Lung (tissue), 12 donors: ENCODE data around the gene CCDC82. TPM values are rescaled to one million over a fixed set of nuclear protein-coding genes. Genes with fewer than 3 reads are reported as not detected.

ENCODE experiments used
- ATAC-seq: fragments of 200-7000 bp; cut with Tn5 transposase; one replicate; pipeline ENCODE4 v1.9.1; 2020; ENCODE audit warnings: moderate number of reproducible peaks; ENCODE audit not compliant: insufficient read depth, low FRiP score
- DNase-seq, 3 donors: peaks; one replicate each; pipeline ENCODE4 v3.0.0-alpha.2; 2013 to 2017
- H3K27ac ChIP-seq, 2 donors: one replicate each; pipeline ENCODE4 v1.5.1; 2013; ENCODE audit warnings: mild to moderate bottlenecking in 2 of 2, moderate library complexity in 2 of 2, control low read depth in 1 of 2, inconsistent platforms in 1 of 2, low read depth in 1 of 2, low read length in 1 of 2
- H3K27me3 ChIP-seq, 3 donors: one replicate each; pipeline ENCODE4 v1.5.1; 2013; ENCODE audit warnings: low read length in 2 of 3; ENCODE audit not compliant: control insufficient read depth in 3 of 3, insufficient read depth in 3 of 3
- H3K36me3 ChIP-seq, 4 donors: one replicate each; pipeline ENCODE4 v1.5.1; 2013; ENCODE audit warnings: low read length in 4 of 4, mild to moderate bottlenecking in 1 of 4, moderate library complexity in 1 of 4; ENCODE audit not compliant: control insufficient read depth in 4 of 4, insufficient read depth in 4 of 4
- H3K4me1 ChIP-seq, 5 donors: one replicate each; pipeline ENCODE4 v1.5.1; 2013; ENCODE audit warnings: low read length in 5 of 5, mild to moderate bottlenecking in 2 of 5, moderate library complexity in 1 of 5; ENCODE audit not compliant: control insufficient read depth in 5 of 5, insufficient read depth in 5 of 5
- H3K4me3 ChIP-seq: one replicate; pipeline ENCODE4 v1.5.1; 2013; ENCODE audit warnings: mild to moderate bottlenecking, control low read depth, moderate library complexity
- H3K9ac ChIP-seq, 2 donors: one replicate each; pipeline ENCODE4 v1.5.1; 2013; ENCODE audit warnings: low read length in 2 of 2, control low read depth in 1 of 2; ENCODE audit not compliant: insufficient read depth in 1 of 2
- H3K9me3 ChIP-seq, 4 donors: one replicate each; pipeline ENCODE4 v1.5.1; 2013; ENCODE audit warnings: low read length in 3 of 4, mild to moderate bottlenecking in 1 of 4, moderate library complexity in 1 of 4; ENCODE audit not compliant: control insufficient read depth in 4 of 4, insufficient read depth in 3 of 4
- CTCF ChIP-seq: IDR thresholded peaks from 2 replicates; pipeline ENCODE4 v1.5.1; 2012; ENCODE audit warnings: mild to moderate bottlenecking; ENCODE audit errors: control extremely low read depth, extremely low read depth
- WGBS, 2 donors: extraction: QIAGEN DNeasy Blood & Tissue Kit; methylation state at CpG; one replicate each; pipeline ENCODE4 v1.1.7; 2013; 5-methylcytosine and 5-hydroxymethylcytosine counted together
- polyA plus RNA-seq, 2 donors: library from polyadenylated mRNA; stranded (reverse); fragments of 200-250 nt; gene quantifications; one replicate each; pipeline ENCODE4 v1.2.1, GENCODE V29; 2013
- total RNA-seq, 2 donors: library from RNA; depleted of rRNA in 1 of 2; stranded (reverse); fragments of >200 nt in 1 of 2; gene quantifications; one replicate each; pipeline ENCODE4 v1.2.1, GENCODE V29; 2014 to 2021
- donor health status: control.
- donor health status: control.
- donor health status: Bipolar disorder and iron deficiency.
- donor health status: healthy.
- donor health status: DM: yes; HTN: yes; CAD: no.

Gene CCDC82
- total and polyA plus RNA-seq, 4 donors: 16.4 to 46.9 (median 29.2) TPM

- peak overlapping the region in 1 of 2 donors; percentile 69 for H3K27ac ChIP-seq
- H3K4me1 ChIP-seq: peaks cover 13 to 49% (median 35%) of the 10 kb centered on the region in 5 donors
- peaks cover 0 to 5% (median under 1%) of the 10 kb centered on the region in 4 donors for H3K36me3 ChIP-seq
- ATAC-seq (no peak), DNase-seq (no peak)
- H3K4me3 ChIP-seq: no peak overlapping the region
- no peak overlapping the region for H3K9ac ChIP-seq
- H3K27me3 ChIP-seq: no peaks in the 10 kb centered on the region
- no peak for TF ChIP-seq CTCF
- WGBS, 2 donors: 76 to 85% methylated on average over 3 of the region's 3 CpGs
- H3K9me3 ChIP-seq: no peaks in the 10 kb centered on the region
These were observed 70.9 kb downstream of the CCDC82 start for GRCh38 chr11:96318850-96319249.

- Histone ChIP-seq H3K9ac (no peak overlapping the region), H3K36me3 (peaks cover 0 to 5% (median under 1%) of the 10 kb centered on the region in 4 donors), H3K4me1 (peaks cover 11 to 53% (median 36%) of the 10 kb centered on the region in 5 donors), H3K27me3 (no peaks in the 10 kb centered on the region), H3K27ac (no peak overlapping the region), H3K4me3 (no peak overlapping the region), H3K9me3 (no peaks in the 10 kb centered on the region)
- no peak for ATAC-seq
- 59 to 78% methylated on average over 1 of the region's 1 CpG for WGBS, 2 donors
- no peak for DNase-seq
- TF ChIP-seq CTCF: no peak
These were observed 71.3 kb downstream of the CCDC82 start for GRCh38 chr11:96318399-96318798.

GRCh38 chr11:96317985-96318384 is 71.7 kb downstream of the CCDC82 start:
- no peak for DNase-seq
- H3K27me3 ChIP-seq: no peaks in the 10 kb centered on the region
- no peaks in the 10 kb centered on the region for H3K9me3 ChIP-seq
- ATAC-seq: no peak
- no peak for TF ChIP-seq CTCF
- H3K4me1 ChIP-seq: peaks cover 13 to 57% (median 38%) of the 10 kb centered on the region in 5 donors
- WGBS, 2 donors: 80 to 91% methylated on average over 2 of the region's 2 CpGs
- H3K4me3 ChIP-seq: no peak overlapping the region
- H3K27ac ChIP-seq: no peak overlapping the region
- H3K36me3 ChIP-seq: peaks cover 0 to 5% (median under 1%) of the 10 kb centered on the region in 4 donors
- no peak overlapping the region for H3K9ac ChIP-seq

- Histone ChIP-seq H3K9ac (no peak overlapping the region), H3K27me3 (no peaks in the 10 kb centered on the region), H3K9me3 (no peaks in the 10 kb centered on the region), H3K27ac (peak overlapping the region in 1 of 2 donors; percentile 61), H3K4me1 (peaks cover 12 to 60% (median 38%) of the 10 kb centered on the region in 5 donors), H3K4me3 (no peak overlapping the region), H3K36me3 (peaks cover 0 to 5% (median under 1%) of the 10 kb centered on the region in 4 donors)
- no peak for DNase-seq
- TF ChIP-seq CTCF: no peak
- no peak for ATAC-seq
- WGBS, 2 donors: 63 to 67% methylated on average over 2 of the region's 2 CpGs
These were observed 72.1 kb downstream of the CCDC82 start for GRCh38 chr11:96317571-96317970.
